ENCODE data around the gene SAV1.

SAV1 gene

DNA sequence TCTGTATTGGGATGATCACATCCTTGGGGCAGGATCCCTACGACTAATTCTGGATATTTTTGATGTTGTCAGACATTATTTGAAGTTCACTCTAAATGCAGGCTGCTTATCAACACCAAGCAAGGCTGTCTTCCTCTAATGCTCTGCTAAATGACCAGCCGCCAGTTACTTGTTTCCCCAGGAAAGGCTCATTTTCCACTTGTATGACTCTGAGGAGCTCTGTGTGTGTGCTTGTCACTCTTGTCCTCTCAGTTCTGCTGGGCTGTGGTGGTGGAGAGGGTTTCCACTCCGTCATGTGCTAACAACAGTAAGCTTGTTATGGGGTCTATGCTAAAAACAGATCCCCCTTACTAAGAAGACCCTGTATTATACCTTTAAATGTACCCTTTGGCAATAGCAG, 66.1 kb downstream of the SAV1 start:
- no peaks in the 10 kb centered on the region for H3K9me3 Mint-ChIP-seq
- no peaks in the 10 kb centered on the region for H3K4me1 Mint-ChIP-seq
- no peak overlapping the region for H3K27ac Mint-ChIP-seq
- H3K4me3 Mint-ChIP-seq = no peak overlapping the region
- no peaks in the 10 kb centered on the region for H3K27me3 Mint-ChIP-seq
- no peaks in the 10 kb centered on the region for H3K36me3 Mint-ChIP-seq

GRCh38 chr14:50601394-50601793, 66.7 kb downstream of the SAV1 start:
- H3K4me3 Mint-ChIP-seq = no peak overlapping the region
- no peaks in the 10 kb centered on the region for H3K27me3 Mint-ChIP-seq
- H3K4me1 Mint-ChIP-seq = no peaks in the 10 kb centered on the region
- H3K27ac Mint-ChIP-seq = no peak overlapping the region
- no peaks in the 10 kb centered on the region for H3K9me3 Mint-ChIP-seq
- no peaks in the 10 kb centered on the region for H3K36me3 Mint-ChIP-seq

- H3K4me3 Mint-ChIP-seq = no peak overlapping the region
- no peaks in the 10 kb centered on the region for H3K4me1 Mint-ChIP-seq
- H3K9me3 Mint-ChIP-seq = no peaks in the 10 kb centered on the region
- H3K27me3 Mint-ChIP-seq = no peaks in the 10 kb centered on the region
- H3K27ac Mint-ChIP-seq = no peak overlapping the region
- H3K36me3 Mint-ChIP-seq = no peaks in the 10 kb centered on the region
Observed at GRCh38 chr14:50600849-50601248, 67.3 kb downstream of the SAV1 start.

DNA sequence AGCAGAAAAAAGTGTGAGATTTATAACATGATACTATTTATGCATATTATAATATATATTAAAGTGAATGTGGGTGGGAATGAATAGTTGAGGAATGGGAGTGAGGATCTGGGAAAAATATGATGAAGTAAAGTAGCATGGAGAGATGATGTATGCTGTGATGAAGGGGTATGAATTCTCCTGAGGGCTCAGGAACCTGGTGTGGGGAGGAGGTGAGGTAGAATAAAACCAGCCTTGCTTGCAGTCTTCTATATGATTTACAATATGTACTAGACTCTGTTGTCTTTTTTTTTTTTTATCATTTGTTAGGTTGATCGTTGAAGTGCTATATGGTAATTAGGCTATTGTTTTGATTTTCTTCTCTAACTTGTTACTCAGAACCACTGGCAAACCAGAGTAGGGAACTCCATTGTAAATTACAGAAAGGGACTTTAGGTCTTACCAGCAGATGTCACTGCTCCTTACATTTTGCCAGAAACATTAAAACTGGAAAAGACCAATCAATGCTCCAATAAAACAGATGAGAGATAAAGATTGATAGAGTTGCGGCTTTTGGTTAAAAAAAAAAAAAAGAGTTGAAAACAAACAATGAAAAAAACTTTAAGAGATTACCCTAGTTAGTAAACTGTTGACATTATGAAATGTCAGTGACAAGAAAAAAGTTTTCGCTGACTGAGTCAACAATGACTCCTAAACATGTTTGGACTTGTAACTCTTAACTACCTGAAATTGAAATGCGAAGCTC, 68.2 kb downstream of the SAV1 start:
- no peaks in the 10 kb centered on the region for H3K9me3 Mint-ChIP-seq
- H3K4me1 Mint-ChIP-seq = no peaks in the 10 kb centered on the region
- no peaks in the 10 kb centered on the region for H3K27me3 Mint-ChIP-seq
- H3K36me3 Mint-ChIP-seq = no peaks in the 10 kb centered on the region
- no peak overlapping the region for H3K4me3 Mint-ChIP-seq
- H3K27ac Mint-ChIP-seq = no peak overlapping the region

GRCh38 chr14:50598765-50599164, 69.3 kb downstream of the SAV1 start:
- no peaks in the 10 kb centered on the region for H3K27me3 Mint-ChIP-seq
- no peak overlapping the region for H3K27ac Mint-ChIP-seq
- H3K36me3 Mint-ChIP-seq = peaks cover 3% of the 10 kb centered on the region
- H3K4me1 Mint-ChIP-seq = no peaks in the 10 kb centered on the region
- H3K4me3 Mint-ChIP-seq = no peak overlapping the region
- no peaks in the 10 kb centered on the region for H3K9me3 Mint-ChIP-seq

DNA sequence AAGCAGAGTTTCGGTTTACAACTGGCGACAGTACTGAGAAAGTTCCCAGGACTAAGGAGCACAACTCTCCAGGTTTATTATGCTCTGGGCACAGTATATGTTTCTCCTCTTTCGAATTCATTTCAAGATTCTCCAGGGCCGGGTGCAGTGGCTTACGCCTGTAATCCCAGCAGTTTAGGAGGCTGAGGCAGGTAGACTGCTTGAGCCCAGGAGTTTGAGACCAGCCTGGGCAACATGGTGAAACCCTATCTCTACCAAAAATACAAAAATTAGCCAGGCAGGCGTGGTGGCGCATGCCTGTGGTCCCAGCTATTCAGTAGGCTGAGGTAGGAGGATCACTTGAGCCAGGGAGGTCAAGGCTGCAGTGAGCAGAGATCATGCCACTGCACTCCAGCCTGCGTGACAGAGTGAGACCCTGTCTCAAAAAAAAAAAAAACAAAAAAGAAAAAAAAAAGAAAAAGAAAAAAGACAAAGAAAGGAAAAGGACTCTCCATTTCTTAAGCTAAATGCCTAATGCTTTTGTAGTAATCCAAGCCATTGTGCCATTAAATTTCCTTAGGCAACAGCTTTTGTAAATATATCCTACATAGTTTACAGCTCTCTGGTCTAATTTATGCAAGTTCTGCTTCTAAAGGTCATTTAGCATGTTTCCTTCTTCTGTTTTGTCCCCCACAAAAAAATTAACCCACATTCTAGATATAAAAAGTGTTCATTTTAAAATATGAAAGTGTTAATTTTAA, 73.4 kb downstream of the SAV1 start:
- H3K27me3 Mint-ChIP-seq = no peaks in the 10 kb centered on the region
- peaks cover 5% of the 10 kb centered on the region for H3K36me3 Mint-ChIP-seq
- H3K9me3 Mint-ChIP-seq = no peaks in the 10 kb centered on the region
- H3K27ac Mint-ChIP-seq = no peak overlapping the region
- H3K4me3 Mint-ChIP-seq = no peak overlapping the region
- H3K4me1 Mint-ChIP-seq = no peaks in the 10 kb centered on the region

DNA sequence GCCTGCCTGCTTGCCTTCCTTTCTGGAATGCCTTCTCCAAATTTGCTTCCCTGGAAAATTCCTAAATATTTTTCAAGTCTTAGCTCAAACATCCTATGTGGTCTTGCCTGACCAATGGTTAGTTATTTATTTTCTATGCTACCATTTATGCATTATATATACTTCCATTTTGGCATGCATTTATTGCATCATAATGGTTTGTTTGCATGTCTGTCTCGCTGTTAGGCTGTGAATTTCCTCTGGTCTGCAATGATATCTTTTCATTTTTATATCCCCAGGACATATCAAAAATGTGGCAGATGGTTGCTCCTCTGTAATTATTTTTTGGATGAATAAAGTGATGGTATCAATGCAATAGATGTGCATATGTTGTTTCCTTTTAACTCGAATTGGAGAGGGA, 77.6 kb downstream of the SAV1 start:
- Mint-ChIP-seq H3K27ac (no peak overlapping the region), H3K4me1 (no peaks in the 10 kb centered on the region), H3K9me3 (no peaks in the 10 kb centered on the region), H3K27me3 (no peaks in the 10 kb centered on the region), H3K4me3 (no peak overlapping the region), H3K36me3 (peaks cover 9% of the 10 kb centered on the region)
